T-helper 17 cell (primary cell): ENCODE measurements around the gene PPP1R1C. TPM values are rescaled to one million over a fixed set of nuclear protein-coding genes. Genes with fewer than 3 reads are reported as not detected.
"Not testable (repeated sequence)": the region's sequence is repeated elsewhere in the genome, so short reads cannot be mapped to it uniquely, and the experiment has no call there.

Source experiments
- ATAC-seq: fragments of 150-1000 bp; cut with Tn5 transposase; 2 replicates; pipeline ENCODE4 v1.10.0; 2021; ENCODE audit warnings: mild to moderate bottlenecking, moderate library complexity
- DNase-seq, 3 donors: peaks; one replicate each; pipeline versions ENCODE4 v3.0.0 to v3.0.0-alpha.2; 2020 to 2021
- H3K9me3 ChIP-seq: one replicate; pipeline ENCODE4 v1.7.0; 2013; ENCODE audit warnings: low read length, mild to moderate bottlenecking; ENCODE audit not compliant: control insufficient read depth, poor library complexity, severe bottlenecking
- H3K27ac Mint-ChIP-seq: one replicate; pipeline ENCODE4 v1.8.0; 2022; ENCODE audit warnings: mild to moderate bottlenecking, moderate library complexity, mixed read lengths
- H3K27me3 Mint-ChIP-seq: one replicate; pipeline ENCODE4 v1.8.0; 2022; ENCODE audit warnings: mixed read lengths
- H3K36me3 Mint-ChIP-seq: one replicate; pipeline ENCODE4 v1.8.0; 2022; ENCODE audit warnings: low read depth, mixed read lengths
- H3K4me1 Mint-ChIP-seq: one replicate; pipeline ENCODE4 v1.8.0; 2022; ENCODE audit warnings: mild to moderate bottlenecking, mixed read lengths
- H3K4me3 Mint-ChIP-seq: one replicate; pipeline ENCODE4 v1.8.0; 2022; ENCODE audit warnings: mild to moderate bottlenecking, moderate library complexity, mixed read lengths
- total RNA-seq, 4 donors: library from RNA in 2 of 4; stranded (reverse) in 2 of 4; gene quantifications; one replicate each; pipeline ENCODE4 v1.2.3 and lab custom pipeline; 2022 to 2026

The PPP1R1C gene
- total RNA-seq, 2 donors from 2014 or later = not detected

DNA sequence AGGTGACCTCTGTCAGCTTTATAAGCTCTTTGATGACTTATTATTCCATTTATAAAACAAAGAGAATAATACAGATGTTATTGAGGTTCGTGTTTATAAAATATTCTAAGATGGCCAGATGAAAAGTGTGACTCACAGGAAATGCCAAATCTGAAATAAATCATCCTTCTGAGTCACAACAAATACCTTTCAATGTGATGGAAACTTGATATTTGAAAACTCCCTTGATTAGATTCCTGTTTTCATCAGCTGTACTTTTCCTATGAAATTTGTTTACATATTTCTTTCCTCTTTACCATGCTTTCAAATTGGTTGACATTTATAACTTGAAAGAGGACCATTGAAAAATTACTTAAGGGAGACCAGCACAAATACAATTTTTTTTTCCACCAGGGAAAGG is 30.6 kb upstream of the PPP1R1C start:
- Mint-ChIP-seq H3K27ac (no peak overlapping the region), H3K36me3 (peaks cover 2% of the 10 kb centered on the region), H3K27me3 (peaks cover 42% of the 10 kb centered on the region), H3K4me3 (no peak overlapping the region), H3K4me1 (peaks cover 8% of the 10 kb centered on the region)
- ATAC-seq = no peak
- DNase-seq = no peak
- no peaks in the 10 kb centered on the region for H3K9me3 ChIP-seq

DNA sequence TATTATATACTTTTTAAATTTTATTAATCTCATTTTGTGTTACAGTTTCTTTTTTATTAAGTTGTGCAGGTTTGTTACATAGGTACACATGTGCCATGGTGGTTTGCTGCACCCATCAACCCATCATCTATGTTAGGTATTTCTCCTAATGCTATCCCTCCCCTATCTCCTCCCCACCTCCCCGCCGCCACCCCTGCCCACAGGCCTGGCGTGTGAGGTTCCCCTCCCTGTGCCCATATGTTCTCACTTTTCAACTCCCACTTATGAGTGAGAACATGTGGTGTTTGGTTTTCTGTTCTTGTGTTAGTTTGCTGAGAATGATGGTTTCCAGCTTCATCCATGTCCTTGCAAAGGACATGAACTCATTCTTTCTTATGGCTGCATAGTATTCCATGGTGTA is 29.8 kb upstream of the PPP1R1C start:
- H3K27me3 Mint-ChIP-seq = peaks cover 45% of the 10 kb centered on the region
- not testable (repeated sequence) for H3K27ac Mint-ChIP-seq, H3K4me1 Mint-ChIP-seq, H3K4me3 Mint-ChIP-seq, H3K36me3 Mint-ChIP-seq, H3K9me3 ChIP-seq, ATAC-seq, DNase-seq

DNA sequence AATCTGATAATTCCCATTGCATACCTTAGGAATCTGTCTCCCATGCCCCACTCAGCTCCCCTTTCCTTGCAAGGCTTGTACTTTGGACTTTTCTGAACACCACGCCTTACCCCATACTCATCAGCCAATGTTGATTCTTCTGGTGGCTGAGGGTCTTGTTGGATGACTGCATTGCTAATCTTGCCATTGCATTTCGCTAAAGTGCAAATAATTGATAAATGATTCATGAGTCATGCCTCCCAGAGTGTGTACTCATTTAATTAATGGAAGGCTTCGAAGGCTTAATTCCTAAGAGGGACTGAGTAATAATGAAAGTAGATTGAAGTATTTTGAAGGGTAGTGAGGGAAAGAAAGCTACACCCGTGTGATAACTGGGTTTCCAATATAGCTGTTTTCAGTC is 28.0 kb upstream of the PPP1R1C start:
- Mint-ChIP-seq H3K36me3 (peaks cover 2% of the 10 kb centered on the region), H3K4me3 (no peak overlapping the region)
- DNase-seq = no peak

DNA sequence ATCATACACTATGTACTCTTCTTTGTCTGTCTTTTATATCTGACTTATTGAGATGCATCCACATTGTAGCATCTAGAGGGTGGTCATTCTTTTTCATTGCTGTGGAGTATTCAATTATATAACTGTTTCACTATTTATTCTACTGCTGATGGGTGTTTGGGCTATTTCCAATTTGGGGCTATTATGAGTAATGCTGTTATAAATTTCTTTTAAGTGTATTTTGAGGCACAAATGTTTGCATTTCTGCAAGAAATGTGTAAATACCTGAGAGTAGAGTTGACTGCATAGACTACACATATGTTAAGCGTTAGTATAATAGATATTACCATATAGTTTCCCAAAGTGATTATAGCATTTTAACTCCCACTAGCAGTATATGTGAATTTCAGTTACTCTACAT is 26.9 kb upstream of the PPP1R1C start:
- Mint-ChIP-seq H3K27ac (no peak overlapping the region), H3K36me3 (peaks cover 2% of the 10 kb centered on the region), H3K4me3 (no peak overlapping the region), H3K4me1 (peaks cover 5% of the 10 kb centered on the region), H3K27me3 (peaks cover 41% of the 10 kb centered on the region)
- ATAC-seq (no peak), DNase-seq (no peak)
- no peaks in the 10 kb centered on the region for H3K9me3 ChIP-seq

More for the DNA sequence above, 28.0 kb upstream of the PPP1R1C start:
- ATAC-seq = no peak
- H3K9me3 ChIP-seq = no peaks in the 10 kb centered on the region
- Mint-ChIP-seq H3K4me1 (peaks cover 8% of the 10 kb centered on the region), H3K27ac (no peak overlapping the region), H3K27me3 (peaks cover 49% of the 10 kb centered on the region)

DNA sequence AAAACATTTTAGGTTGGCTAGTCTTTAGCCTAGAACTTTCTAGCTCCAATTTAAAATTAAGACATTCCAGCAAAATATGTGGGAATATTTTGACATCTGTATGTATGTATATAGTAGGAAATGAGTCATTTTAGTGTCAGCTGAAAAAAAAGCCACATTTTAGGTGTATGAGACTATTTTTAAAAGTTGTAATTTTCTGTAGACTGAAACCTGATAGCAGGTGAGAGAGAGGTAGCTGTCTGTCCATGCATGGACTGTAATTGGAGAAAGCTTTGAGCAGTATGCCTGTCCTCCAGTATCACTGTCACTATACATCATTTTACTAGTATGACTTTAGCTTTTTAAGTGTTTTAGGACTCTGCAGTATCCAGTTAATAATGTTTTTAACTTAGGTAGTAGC is 26.1 kb upstream of the PPP1R1C start:
- DNase-seq = no peak
- no peak overlapping the region for H3K4me3 Mint-ChIP-seq
- H3K9me3 ChIP-seq = no peaks in the 10 kb centered on the region
- no peak for ATAC-seq
- H3K36me3 Mint-ChIP-seq = peaks cover 2% of the 10 kb centered on the region
- H3K27me3 Mint-ChIP-seq = peaks cover 44% of the 10 kb centered on the region
- no peak overlapping the region for H3K27ac Mint-ChIP-seq
- peaks cover 3% of the 10 kb centered on the region for H3K4me1 Mint-ChIP-seq

DNA sequence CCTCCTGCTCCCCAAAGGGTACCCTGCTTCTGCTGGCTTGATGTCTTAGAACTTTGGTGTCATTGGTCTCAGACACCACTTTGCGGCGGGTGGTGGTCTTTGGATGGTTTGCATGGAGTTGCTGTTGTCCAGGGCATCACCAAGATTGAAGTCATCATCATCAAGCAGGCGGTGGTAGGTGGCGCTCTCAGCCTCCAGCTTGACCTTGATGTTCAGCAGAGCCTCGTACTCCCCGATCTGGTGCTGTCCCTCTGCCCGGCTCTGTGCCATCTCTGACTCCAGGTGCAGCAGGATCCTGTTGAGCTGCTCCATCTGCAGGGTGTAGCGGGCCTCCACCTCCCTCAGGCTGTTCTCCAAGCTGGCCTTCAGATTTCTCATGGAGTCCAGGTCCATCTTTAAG is 24.5 kb upstream of the PPP1R1C start:
- peaks cover 44% of the 10 kb centered on the region for H3K27me3 Mint-ChIP-seq
- not testable (repeated sequence) for H3K4me1 Mint-ChIP-seq

DNA sequence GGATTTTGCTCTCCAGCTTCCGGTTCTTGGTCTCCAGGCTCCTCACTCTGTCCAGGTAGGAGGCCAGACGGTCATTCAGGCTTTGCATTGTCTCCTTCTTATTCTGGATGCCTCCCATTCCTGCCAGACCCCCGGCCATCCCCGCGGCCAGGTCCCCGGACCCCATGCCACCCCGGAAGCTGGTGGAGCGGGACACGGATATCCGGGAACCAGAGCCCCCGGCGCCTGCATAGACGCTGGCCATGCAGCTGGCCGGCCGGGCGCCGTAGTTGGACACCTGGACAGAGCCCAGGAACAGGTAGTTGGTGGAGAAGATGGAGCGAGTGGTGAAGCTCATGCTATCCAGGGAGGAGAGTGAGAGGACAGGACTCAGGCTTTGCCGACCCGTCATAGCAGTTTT is 23.5 kb upstream of the PPP1R1C start:
- no peak for DNase-seq
- no peaks in the 10 kb centered on the region for H3K9me3 ChIP-seq
- ATAC-seq = no peak
- H3K4me3 Mint-ChIP-seq = no peak overlapping the region
- H3K36me3 Mint-ChIP-seq = peaks cover 2% of the 10 kb centered on the region
- H3K27me3 Mint-ChIP-seq = peaks cover 41% of the 10 kb centered on the region
- H3K4me1 Mint-ChIP-seq = peaks cover 3% of the 10 kb centered on the region
- no peak overlapping the region for H3K27ac Mint-ChIP-seq

More for the DNA sequence above, 24.5 kb upstream of the PPP1R1C start:
- H3K9me3 ChIP-seq, H3K4me3 Mint-ChIP-seq, H3K27ac Mint-ChIP-seq, DNase-seq, ATAC-seq, H3K36me3 Mint-ChIP-seq: not testable (repeated sequence)

DNA sequence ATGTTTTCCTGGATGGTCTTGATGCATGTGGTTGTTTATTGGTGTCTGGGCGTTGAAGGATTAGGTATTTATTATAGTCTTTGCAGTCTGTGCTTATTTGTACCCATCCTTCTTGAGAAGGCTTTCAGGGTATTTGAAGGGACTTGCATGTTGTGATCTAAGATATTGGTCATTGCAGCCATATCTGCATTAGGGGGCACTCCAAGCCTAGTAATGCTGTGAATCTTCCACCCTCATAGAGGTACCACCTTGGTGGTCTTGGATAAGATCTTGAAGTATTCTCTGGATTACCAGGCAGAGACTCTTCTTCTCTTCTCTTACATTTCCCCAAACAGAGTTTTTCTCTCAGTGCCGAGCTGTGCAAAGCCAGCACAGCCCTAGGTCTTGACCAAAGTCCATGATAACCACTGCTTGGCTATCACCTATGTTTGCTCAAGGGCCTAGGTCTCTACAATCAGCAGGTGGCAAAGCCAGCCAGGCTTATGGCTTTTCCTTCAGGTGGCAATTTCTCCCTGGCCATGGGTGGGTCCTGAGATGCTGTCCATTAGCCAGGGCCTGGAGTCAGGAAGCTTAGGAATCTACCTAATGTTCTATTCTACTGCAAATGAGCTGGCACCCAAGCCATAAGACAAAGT is 15.4 kb upstream of the PPP1R1C start:
- no peak for DNase-seq
- H3K9me3 ChIP-seq = no peaks in the 10 kb centered on the region
- Mint-ChIP-seq H3K36me3 (no peaks in the 10 kb centered on the region), H3K4me1 (no peaks in the 10 kb centered on the region), H3K4me3 (no peak overlapping the region), H3K27me3 (peaks cover 23% of the 10 kb centered on the region), H3K27ac (no peak overlapping the region)
- ATAC-seq = no peak

DNA sequence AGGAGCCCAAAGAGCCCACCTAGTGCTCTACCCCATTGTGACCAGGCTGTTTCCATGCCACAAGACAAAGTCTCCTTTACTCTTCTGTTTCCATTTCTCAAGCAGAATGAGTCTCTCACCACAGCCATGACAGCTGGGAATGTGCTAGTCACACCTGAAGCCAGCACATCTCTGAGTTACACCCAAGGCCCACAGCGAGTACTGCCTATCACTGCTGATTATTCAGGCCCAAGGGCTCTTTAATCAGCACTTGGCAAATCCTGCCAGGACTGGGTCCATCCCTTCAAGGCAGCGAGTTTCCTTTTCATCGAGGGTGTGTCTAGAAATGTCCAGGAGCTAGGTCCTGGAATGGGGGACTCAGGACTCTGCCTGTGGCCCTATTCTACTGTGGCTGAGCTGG is 14.6 kb upstream of the PPP1R1C start:
- H3K4me3 Mint-ChIP-seq = no peak overlapping the region
- ATAC-seq (no peak), DNase-seq (no peak)
- peaks cover 23% of the 10 kb centered on the region for H3K27me3 Mint-ChIP-seq
- H3K36me3 Mint-ChIP-seq = no peaks in the 10 kb centered on the region
- H3K4me1 Mint-ChIP-seq = no peaks in the 10 kb centered on the region
- H3K9me3 ChIP-seq = no peaks in the 10 kb centered on the region
- H3K27ac Mint-ChIP-seq = no peak overlapping the region

DNA sequence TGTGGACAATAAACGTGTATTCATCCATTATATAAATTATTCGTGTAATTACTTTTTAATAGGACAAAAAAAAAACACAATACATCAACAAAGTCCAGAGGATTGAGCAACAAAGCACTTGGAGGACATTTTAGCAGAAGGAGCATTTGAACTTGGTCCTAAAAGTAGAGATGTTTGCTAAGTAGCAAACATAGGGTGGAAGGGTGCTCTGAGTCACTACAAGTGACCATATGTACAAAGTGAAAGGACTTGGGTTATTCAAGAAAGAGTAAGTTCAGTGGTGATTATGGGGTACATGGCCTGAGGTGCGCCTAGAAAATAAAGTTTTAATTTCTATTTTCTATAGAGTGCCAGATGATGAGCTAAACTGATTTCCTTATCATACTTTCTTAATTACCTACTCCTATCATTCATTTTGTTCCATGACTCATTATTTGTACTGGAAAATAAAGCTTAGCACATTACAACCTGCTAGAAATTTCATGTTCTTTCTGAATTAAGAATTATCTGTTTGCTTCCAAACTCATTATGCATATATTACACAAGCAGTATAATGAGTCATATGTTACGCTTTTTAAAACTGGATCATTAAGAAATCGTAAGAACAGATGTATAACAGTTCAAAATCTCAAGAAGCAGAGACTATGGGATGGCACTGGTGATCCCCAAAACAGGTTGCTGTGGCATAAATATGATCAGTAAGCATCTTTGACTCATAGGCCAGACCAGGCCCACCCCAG is 13.1 kb upstream of the PPP1R1C start:
- Mint-ChIP-seq H3K27ac (no peak overlapping the region), H3K4me1 (no peaks in the 10 kb centered on the region), H3K27me3 (peaks cover 23% of the 10 kb centered on the region), H3K4me3 (no peak overlapping the region), H3K36me3 (no peaks in the 10 kb centered on the region)
- ATAC-seq (no peak), DNase-seq (no peak)
- no peaks in the 10 kb centered on the region for H3K9me3 ChIP-seq

DNA sequence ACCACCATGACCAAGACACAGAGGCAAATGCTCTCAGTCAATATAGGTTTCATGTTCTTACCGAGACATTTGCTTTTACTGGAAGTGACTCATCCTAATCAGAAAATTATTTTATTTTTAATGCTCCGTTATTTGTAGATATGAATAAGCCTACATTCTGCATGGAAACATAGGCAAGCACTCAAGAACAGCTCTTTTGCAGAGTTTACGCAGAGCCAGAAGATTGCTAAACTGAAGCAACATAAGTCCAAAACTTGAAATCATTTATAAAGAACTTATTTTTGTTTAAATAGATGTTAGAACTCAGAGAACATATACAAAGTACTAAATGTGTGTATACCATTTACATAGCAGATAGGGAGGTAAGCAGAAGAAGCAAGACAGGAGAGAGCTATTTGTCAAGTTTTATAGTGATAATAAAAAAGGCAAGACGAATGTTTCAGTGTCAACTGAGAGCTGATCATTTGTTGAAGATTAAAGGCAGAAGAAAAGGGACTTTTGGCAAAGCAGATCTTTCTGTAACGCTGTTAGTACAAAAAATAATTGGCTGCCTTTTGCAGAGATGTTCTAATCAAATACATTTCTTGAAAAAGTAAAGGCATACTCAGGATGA is 12.4 kb upstream of the PPP1R1C start:
- Mint-ChIP-seq H3K4me1 (no peaks in the 10 kb centered on the region), H3K27ac (no peak overlapping the region), H3K36me3 (no peaks in the 10 kb centered on the region), H3K4me3 (no peak overlapping the region), H3K27me3 (peaks cover 17% of the 10 kb centered on the region)
- ATAC-seq = no peak
- H3K9me3 ChIP-seq = no peaks in the 10 kb centered on the region
- no peak for DNase-seq

DNA sequence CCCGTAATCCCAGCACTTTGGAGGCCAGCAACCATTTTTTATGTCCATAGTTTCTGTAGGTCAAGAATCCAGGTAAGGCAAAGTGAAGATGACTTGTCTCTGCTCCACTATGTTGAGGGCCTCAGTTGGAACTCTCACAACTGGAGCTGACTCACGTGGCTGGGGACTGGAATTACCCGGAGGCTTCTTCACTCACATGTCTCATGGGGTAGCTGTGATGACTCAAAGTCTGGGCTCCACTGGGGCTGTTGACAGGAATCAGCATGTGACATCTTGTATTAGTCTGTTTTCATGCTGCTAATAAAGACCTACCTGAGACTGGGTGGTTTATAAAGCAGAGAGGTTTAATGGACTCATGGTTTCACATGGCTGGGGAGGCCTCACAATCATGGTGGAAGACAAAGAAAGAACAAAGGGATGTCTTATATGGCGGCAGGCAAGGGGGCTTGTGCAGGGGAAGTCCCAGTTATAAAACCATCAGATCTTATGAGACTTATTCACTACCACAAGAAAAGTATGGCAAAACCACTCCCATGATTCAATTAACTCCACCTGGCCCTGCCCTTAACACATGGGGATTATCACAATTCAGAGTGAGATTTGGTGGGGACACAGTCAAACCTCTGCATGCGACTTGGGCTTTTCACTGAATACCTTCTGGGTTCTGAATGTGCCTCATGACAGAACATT is 7.8 kb upstream of the PPP1R1C start:
- H3K27ac Mint-ChIP-seq = no peak overlapping the region
- H3K9me3 ChIP-seq = no peaks in the 10 kb centered on the region
- no peak for DNase-seq
- H3K36me3 Mint-ChIP-seq = no peaks in the 10 kb centered on the region
- peaks cover 2% of the 10 kb centered on the region for H3K27me3 Mint-ChIP-seq
- no peaks in the 10 kb centered on the region for H3K4me1 Mint-ChIP-seq
- H3K4me3 Mint-ChIP-seq = no peak overlapping the region
- ATAC-seq = no peak

DNA sequence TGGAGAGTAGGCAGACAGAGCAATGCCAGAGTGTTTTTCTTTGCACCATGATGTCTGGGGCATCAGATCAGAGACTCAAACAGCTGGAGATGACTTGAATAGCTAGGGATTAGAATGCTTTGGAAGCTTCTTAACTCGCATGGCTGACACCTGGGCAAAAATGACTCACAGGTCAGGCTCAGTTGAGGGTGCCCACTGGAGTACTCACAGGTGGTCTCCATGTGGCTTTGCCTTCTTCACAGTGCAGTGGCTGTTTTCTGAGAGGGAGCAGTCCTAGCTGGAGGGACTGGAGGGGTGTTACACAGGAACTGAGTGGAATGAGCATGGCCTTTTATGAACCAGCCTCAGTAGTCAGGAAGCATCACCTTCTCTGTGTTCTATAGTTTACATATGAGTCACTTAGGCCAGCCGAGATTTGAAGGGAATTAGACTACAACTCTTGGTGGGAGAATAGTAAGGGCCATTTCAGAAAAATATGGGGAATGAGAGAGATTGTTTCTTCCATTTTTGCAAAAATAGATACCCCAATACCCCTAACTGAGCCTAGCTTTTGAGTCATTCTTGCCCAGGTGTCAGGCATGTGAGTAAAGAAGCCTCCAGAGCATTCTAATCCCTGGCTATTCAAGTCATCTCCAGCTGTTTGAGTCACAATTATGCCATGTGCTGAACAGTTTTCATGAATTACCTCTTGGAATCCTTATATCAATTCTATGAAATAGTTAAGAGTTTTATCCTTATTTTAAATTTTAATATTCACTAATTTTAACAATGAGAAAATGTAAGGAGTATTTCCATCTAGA is 7.1 kb upstream of the PPP1R1C start:
- no peaks in the 10 kb centered on the region for H3K9me3 ChIP-seq
- Mint-ChIP-seq H3K36me3 (no peaks in the 10 kb centered on the region), H3K27ac (no peak overlapping the region), H3K4me1 (no peaks in the 10 kb centered on the region), H3K4me3 (no peak overlapping the region), H3K27me3 (peaks cover 6% of the 10 kb centered on the region)
- DNase-seq = no peak
- no peak for ATAC-seq
